Measurements from ENCODE around the gene SLC2A4RG. TPM values are rescaled to one million over a fixed set of nuclear protein-coding genes. Genes with fewer than 3 reads are reported as not detected.

Gene SLC2A4RG
- total and polyA plus RNA-seq, 2 donors (not counting 3 experiments of a cell fraction or from before 2014, with no cell fraction given) = 41.7 to 69.4 TPM

GRCh38 chr20:63753381-63753780 lies 13.8 kb downstream of the SLC2A4RG start:
- DNase-seq (ENCODE audit: low read depth, low spot score) (no peak), FAIRE-seq (no peak)
- Histone ChIP-seq H3K36me3 (ENCODE audit: control insufficient read depth in 2 of 2, extremely low read depth in 1 of 2, insufficient read depth in 2 of 2, low read length in 2 of 2) (no peaks in the 10 kb centered on the region), H3K27ac (ENCODE audit: insufficient read depth, low read depth, low read length) (no peak overlapping the region), H3K9ac (replicated peaks; ENCODE audit: extremely low read depth, insufficient read depth, low read length) (no peak overlapping the region), H3K4me2 (ENCODE audit: insufficient read depth, low read length) (no peak overlapping the region), H3K9me1 (replicated peaks; ENCODE audit: control insufficient read depth, extremely low read depth, insufficient read depth, low read length) (no peaks in the 10 kb centered on the region), H3K27me3 (ENCODE audit: control insufficient read depth in 2 of 2, insufficient read depth in 2 of 2, low read length in 2 of 2) (no peaks in the 10 kb centered on the region), H3K79me2 (ENCODE audit: control insufficient read depth, insufficient read depth, low read length) (no peaks in the 10 kb centered on the region), H3K4me3 (replicated peaks in 1 of 3; ENCODE audit: insufficient read depth in 1 of 3, low read depth in 1 of 3, low read length in 3 of 3) (no peak overlapping the region), H3K9me3 (replicated peaks; ENCODE audit: control insufficient read depth, insufficient read depth, low read length) (no peaks in the 10 kb centered on the region), H2AFZ (ENCODE audit: low read depth, low read length) (no peak overlapping the region), H3K4me1 (ENCODE audit: control insufficient read depth, extremely low read depth, insufficient read depth, low read length) (no peaks in the 10 kb centered on the region), H4K20me1 (replicated peaks; ENCODE audit: control insufficient read depth, extremely low read depth, insufficient read depth, low read length) (no peaks in the 10 kb centered on the region)
- intact Hi-C loops (cut with micrococcal nuclease) = no loop called here
- TF ChIP-seq GATA2 (IDR thresholded peaks at IDR 0.05; ENCODE audit: insufficient read depth, insufficient read length, low read depth, low read length) = no peak
- no peak for TF ChIP-seq POLR2A (IDR thresholded peaks at IDR 0.05; ENCODE audit: low read depth, low read length)
- dilution Hi-C loops (cut with MboI; ENCODE audit: extremely low pct_ligation_motif_present, low sequenced_read_pairs) = no loop called here
- BruUV-seq (replicated peaks) = no TSS peak
- POLR2A ChIA-PET = no interaction called here
- CTCF ChIA-PET = no interaction called here

DNA sequence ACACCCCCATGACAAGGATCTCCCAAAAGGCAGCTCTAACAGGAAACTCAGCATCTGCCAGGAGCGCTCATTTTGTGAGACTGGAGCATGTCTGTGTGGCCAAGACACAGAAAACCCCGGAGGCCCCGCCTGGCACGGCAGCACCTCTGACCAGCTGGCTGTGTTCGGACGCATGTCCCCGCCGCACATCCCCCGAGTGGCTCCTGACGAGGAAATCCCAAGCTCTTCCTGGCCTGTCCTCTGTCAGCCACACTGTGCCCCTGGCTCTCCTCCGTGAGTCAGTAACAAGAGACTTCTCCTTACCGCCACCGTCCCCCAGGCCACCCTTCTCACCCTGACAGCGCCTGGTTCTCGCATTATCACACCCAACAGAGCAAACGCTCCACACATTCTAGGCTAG lies 14.4 kb downstream of the SLC2A4RG start:
- Histone ChIP-seq H3K27me3 (ENCODE audit: control insufficient read depth in 2 of 2, insufficient read depth in 2 of 2, low read length in 2 of 2) (no peaks in the 10 kb centered on the region), H3K9me3 (replicated peaks; ENCODE audit: control insufficient read depth, insufficient read depth, low read length) (no peaks in the 10 kb centered on the region), H2AFZ (ENCODE audit: low read depth, low read length) (no peak overlapping the region), H3K9me1 (replicated peaks; ENCODE audit: control insufficient read depth, extremely low read depth, insufficient read depth, low read length) (no peaks in the 10 kb centered on the region), H3K4me1 (ENCODE audit: control insufficient read depth, extremely low read depth, insufficient read depth, low read length) (no peaks in the 10 kb centered on the region), H3K79me2 (ENCODE audit: control insufficient read depth, insufficient read depth, low read length) (no peaks in the 10 kb centered on the region), H3K4me2 (ENCODE audit: insufficient read depth, low read length) (no peak overlapping the region), H3K36me3 (ENCODE audit: control insufficient read depth in 2 of 2, extremely low read depth in 1 of 2, insufficient read depth in 2 of 2, low read length in 2 of 2) (no peaks in the 10 kb centered on the region), H3K9ac (replicated peaks; ENCODE audit: extremely low read depth, insufficient read depth, low read length) (no peak overlapping the region), H3K4me3 (replicated peaks in 1 of 3; ENCODE audit: insufficient read depth in 1 of 3, low read depth in 1 of 3, low read length in 3 of 3) (no peak overlapping the region), H3K27ac (ENCODE audit: insufficient read depth, low read depth, low read length) (no peak overlapping the region), H4K20me1 (replicated peaks; ENCODE audit: control insufficient read depth, extremely low read depth, insufficient read depth, low read length) (no peaks in the 10 kb centered on the region)
- DNase-seq (ENCODE audit: low read depth, low spot score) (no peak), FAIRE-seq (no peak)
- dilution Hi-C loops (cut with MboI; ENCODE audit: extremely low pct_ligation_motif_present, low sequenced_read_pairs) (no loop called here), intact Hi-C loops (cut with micrococcal nuclease) (no loop called here)
- ChIA-PET POLR2A (no interaction called here), CTCF (no interaction called here)
- TF ChIP-seq MYC (IDR thresholded peaks at IDR 0.05; ENCODE audit: low read depth, low read length) = no peak
- no TSS peak for BruUV-seq (replicated peaks)
